GM06990 (cell line): ENCODE results near the gene UTP25.
"Not testable (repeated sequence)": the region's sequence is repeated elsewhere in the genome, so short reads cannot be mapped to it uniquely, and the experiment has no call there.

Source experiments
- DNase-seq: peaks from one replicate; pipeline ENCODE4 v3.0.0-alpha.2; 2011; ENCODE audit not compliant: insufficient read length; ENCODE audit errors: extremely low read depth
- H3K27me3 ChIP-seq: replicated peaks from 2 replicates; pipeline ENCODE4 v1.6.0; 2011; ENCODE audit warnings: low read length; ENCODE audit not compliant: control insufficient read depth, insufficient read depth
- H3K36me3 ChIP-seq: 2 replicates; pipeline ENCODE4 v1.5.1; 2011; ENCODE audit warnings: low read length; ENCODE audit not compliant: control insufficient read depth, insufficient read depth
- H3K4me3 ChIP-seq: replicated peaks from 2 replicates; pipeline ENCODE4 v1.5.1; 2011; ENCODE audit warnings: low read depth, mild to moderate bottlenecking, control low read depth, low read length
- TF ChIP-seq, protein P1 (sequence below): IDR thresholded peaks from 2 replicates; pipeline ENCODE4 v1.5.1; 2011; ENCODE audit warnings: low read length, control low read depth, mild to moderate bottlenecking, inconsistent platforms; ENCODE audit not compliant: insufficient read depth, poor library complexity, severe bottlenecking

UTP25 gene

GRCh38 chr1:209899948-209900347 is 72.2 kb downstream of the UTP25 start:
- TF ChIP-seq, protein P1, sequence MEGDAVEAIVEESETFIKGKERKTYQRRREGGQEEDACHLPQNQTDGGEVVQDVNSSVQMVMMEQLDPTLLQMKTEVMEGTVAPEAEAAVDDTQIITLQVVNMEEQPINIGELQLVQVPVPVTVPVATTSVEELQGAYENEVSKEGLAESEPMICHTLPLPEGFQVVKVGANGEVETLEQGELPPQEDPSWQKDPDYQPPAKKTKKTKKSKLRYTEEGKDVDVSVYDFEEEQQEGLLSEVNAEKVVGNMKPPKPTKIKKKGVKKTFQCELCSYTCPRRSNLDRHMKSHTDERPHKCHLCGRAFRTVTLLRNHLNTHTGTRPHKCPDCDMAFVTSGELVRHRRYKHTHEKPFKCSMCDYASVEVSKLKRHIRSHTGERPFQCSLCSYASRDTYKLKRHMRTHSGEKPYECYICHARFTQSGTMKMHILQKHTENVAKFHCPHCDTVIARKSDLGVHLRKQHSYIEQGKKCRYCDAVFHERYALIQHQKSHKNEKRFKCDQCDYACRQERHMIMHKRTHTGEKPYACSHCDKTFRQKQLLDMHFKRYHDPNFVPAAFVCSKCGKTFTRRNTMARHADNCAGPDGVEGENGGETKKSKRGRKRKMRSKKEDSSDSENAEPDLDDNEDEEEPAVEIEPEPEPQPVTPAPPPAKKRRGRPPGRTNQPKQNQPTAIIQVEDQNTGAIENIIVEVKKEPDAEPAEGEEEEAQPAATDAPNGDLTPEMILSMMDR: peak; percentile 80
- DNase-seq: no peak
- Histone ChIP-seq H3K27me3 (no peaks in the 10 kb centered on the region), H3K36me3 (no peaks in the 10 kb centered on the region), H3K4me3 (no peak overlapping the region)

- Histone ChIP-seq H3K27me3 (no peaks in the 10 kb centered on the region), H3K36me3 (no peaks in the 10 kb centered on the region), H3K4me3 (no peak overlapping the region)
- TF ChIP-seq, protein P1: no peak
- no peak for DNase-seq
Observed at GRCh38 chr1:209900734-209901133, 73.0 kb downstream of the UTP25 start.

GRCh38 chr1:209901211-209901610 is 73.4 kb downstream of the UTP25 start:
- H3K4me3 ChIP-seq: no peak overlapping the region
- TF ChIP-seq, protein P1: no peak

DNA sequence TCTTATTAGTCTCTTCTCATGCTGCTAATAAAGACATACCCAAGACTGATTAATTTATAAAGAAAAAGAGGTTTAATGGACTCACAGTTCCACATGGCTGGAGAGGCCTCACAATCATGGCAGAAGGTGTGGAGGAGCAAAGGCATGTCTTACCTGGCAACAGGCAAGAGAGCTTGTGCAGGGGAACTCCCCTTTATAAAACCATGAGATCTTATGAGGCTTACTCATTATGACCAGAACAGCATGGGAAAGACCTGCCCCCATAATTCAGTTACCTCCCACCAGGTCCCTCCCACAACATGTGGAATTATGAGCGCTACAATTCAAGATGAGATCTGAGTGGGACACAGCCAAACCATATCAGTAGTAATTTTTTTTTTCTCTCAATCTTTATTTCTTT is 77.0 kb downstream of the UTP25 start:
- not testable (repeated sequence) for DNase-seq, H3K36me3 ChIP-seq, H3K4me3 ChIP-seq, H3K27me3 ChIP-seq

More at GRCh38 chr1:209901211-209901610, 73.4 kb downstream of the UTP25 start:
- no peaks in the 10 kb centered on the region for H3K36me3 ChIP-seq
- H3K27me3 ChIP-seq: no peaks in the 10 kb centered on the region
- DNase-seq: no peak
